Measurements from ENCODE around the gene ELF1.

GRCh38 chr13:41025518-41025917 is 6.4 kb upstream of the ELF1 start:
- no peak for TF ChIP-seq CTCF (IDR thresholded peaks at IDR 0.05; ENCODE audit: insufficient read depth, low read length)
- no peak for TF ChIP-seq REST (IDR thresholded peaks at IDR 0.05; ENCODE audit: insufficient replicate concordance, low read depth)
- no peak for TF ChIP-seq POLR2AphosphoS5 (IDR thresholded peaks at IDR 0.05; ENCODE audit: low read depth)
- TF ChIP-seq SPI1 (IDR thresholded peaks at IDR 0.05; ENCODE audit: borderline replicate concordance, low read depth): no peak

Data from HL-60 (cell line).